Duodenal mucosa (tissue), 2 donors: ENCODE measurements around the gene ZNF148.

ENCODE experiments used
- H3K27ac ChIP-seq: one replicate; pipeline ENCODE4 v1.7.0; 2013; ENCODE audit warnings: low read depth, low read length
- H3K27me3 ChIP-seq, 2 donors: one replicate each; pipeline ENCODE4 v1.7.0; 2013; ENCODE audit warnings: low read length in 2 of 2, control low read depth in 1 of 2; ENCODE audit not compliant: insufficient read depth in 2 of 2, control insufficient read depth in 1 of 2
- H3K36me3 ChIP-seq, 2 donors: one replicate each; pipeline ENCODE4 v1.7.0; 2013; ENCODE audit warnings: low read length in 2 of 2, control low read depth in 1 of 2; ENCODE audit not compliant: insufficient read depth in 2 of 2, control insufficient read depth in 1 of 2
- H3K4me1 ChIP-seq, 2 donors: one replicate each; pipeline ENCODE4 v1.7.0; 2013; ENCODE audit warnings: low read length in 2 of 2, control low read depth in 1 of 2; ENCODE audit not compliant: insufficient read depth in 2 of 2, control insufficient read depth in 1 of 2
- H3K4me3 ChIP-seq, 2 donors: one replicate each; pipeline ENCODE4 v1.7.0; 2013; ENCODE audit warnings: low read length in 2 of 2, low read depth in 1 of 2
- H3K9ac ChIP-seq, 2 donors: one replicate each; pipeline ENCODE4 v1.7.0; 2013; ENCODE audit warnings: low read length in 2 of 2, low read depth in 1 of 2
- H3K9me3 ChIP-seq, 2 donors: one replicate each; pipeline ENCODE4 v1.7.0; 2013; ENCODE audit warnings: low read length in 2 of 2, control low read depth in 1 of 2; ENCODE audit not compliant: control insufficient read depth in 1 of 2

Gene ZNF148

DNA sequence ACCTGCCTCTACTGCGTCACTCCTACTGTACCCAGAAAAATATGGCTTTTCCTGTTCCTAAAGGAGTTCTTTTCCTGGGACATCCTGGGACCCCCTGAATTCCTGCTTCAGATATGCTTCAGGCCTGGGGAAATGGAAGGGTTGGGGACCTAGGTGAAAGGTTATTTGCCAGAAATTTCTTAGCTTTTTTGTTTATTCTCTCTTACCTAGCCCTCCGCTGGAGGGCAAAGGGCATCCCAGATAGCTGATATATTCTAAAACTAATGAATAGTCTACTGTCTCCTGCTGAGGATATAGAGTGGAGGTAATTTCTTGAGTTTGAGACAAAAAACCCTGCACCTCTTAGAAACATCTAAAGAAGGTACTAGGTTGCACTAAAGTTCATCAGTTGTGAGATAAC, 3.6 kb upstream of the ZNF148 start:
- no peak overlapping the region for H3K27ac ChIP-seq
- H3K9me3 ChIP-seq, result no peaks in the 10 kb centered on the region
- peaks cover 0 to 2% of the 10 kb centered on the region in 2 donors for H3K27me3 ChIP-seq
- H3K4me1 ChIP-seq, result peaks cover 5 to 6% of the 10 kb centered on the region in 2 donors
- H3K9ac ChIP-seq, result no peak overlapping the region
- H3K4me3 ChIP-seq, result no peak overlapping the region
- no peaks in the 10 kb centered on the region for H3K36me3 ChIP-seq

DNA sequence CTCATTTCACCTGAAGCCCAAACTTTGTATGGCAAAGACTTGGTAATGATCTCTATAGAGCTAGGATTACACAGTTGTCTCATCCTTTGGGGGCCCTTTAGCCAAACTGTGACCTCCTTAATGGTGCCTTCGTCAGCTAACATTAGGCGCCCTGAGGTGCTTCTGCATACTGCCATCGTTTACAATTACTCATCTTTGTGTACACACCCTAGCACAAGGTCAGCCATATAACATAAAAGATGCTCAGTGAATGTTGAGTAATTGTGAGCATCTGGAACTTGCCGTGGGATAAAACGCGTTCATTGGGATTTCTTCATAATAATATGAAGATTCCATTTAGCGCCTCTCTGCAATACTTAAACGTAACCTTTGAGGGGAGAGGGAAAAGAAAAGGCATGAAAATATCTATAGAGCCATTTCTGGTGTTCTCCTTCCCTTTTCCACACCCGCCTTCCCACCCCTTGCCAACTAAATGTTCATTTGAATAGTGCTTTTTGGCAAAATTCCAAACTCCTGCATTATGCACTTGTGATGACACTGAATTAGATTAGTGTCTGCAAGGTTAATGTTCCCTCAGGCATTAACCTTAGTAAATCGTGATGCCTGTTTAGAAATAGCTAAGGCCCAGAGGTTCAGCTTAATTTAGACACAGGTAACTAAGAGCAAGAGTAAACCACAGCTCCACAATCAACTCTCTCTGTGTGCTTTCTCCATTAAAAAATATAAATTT, 990 bp upstream of the ZNF148 start:
- Histone ChIP-seq H3K4me1 (peaks cover 10 to 11% of the 10 kb centered on the region in 2 donors), H3K27me3 (no peaks in the 10 kb centered on the region), H3K9ac (peak overlapping the region; percentile 83 to 88), H3K27ac (no peak overlapping the region), H3K9me3 (no peaks in the 10 kb centered on the region), H3K4me3 (peak overlapping the region; percentile 79 to 97), H3K36me3 (no peaks in the 10 kb centered on the region)

DNA sequence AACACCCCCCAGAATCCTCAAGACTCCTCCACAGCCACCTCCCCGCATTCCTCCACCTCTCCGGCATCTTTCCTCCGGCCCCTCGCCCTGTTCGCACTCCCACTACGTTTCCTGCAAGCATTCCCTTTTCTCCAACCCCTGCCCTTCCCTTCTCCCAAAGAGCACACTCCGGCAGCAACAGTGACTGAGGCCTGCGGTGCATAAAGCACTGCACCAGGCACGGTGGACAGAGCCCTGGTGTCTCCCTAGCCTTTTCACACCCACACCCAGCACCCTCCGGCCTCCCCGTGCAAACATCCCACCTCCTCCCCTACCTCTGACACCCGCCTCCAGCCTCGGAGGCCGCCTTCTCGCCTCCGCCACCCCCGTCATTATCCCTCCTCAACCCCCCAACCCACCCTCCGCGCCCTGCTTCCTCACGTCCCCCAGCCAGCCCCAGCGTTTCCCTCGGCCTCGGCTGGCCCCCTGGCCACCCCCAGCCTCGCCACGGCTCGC, 577 bp downstream of the ZNF148 start:
- Histone ChIP-seq H3K27me3 (no peaks in the 10 kb centered on the region), H3K9ac (peak overlapping the region; percentile 83 to 90), H3K36me3 (no peaks in the 10 kb centered on the region), H3K9me3 (no peaks in the 10 kb centered on the region), H3K4me1 (peaks cover 10 to 11% of the 10 kb centered on the region in 2 donors), H3K4me3 (peak overlapping the region; percentile 79 to 97), H3K27ac (no peak overlapping the region)

- Histone ChIP-seq H3K36me3 (no peaks in the 10 kb centered on the region), H3K4me1 (peaks cover 0 to 19% of the 10 kb centered on the region in 2 donors), H3K27ac (no peak overlapping the region), H3K27me3 (no peaks in the 10 kb centered on the region), H3K9me3 (no peaks in the 10 kb centered on the region), H3K4me3 (no peak overlapping the region), H3K9ac (no peak overlapping the region)
Measured at GRCh38 chr3:125367403-125368230, 7.5 kb downstream of the ZNF148 start.

- Histone ChIP-seq H3K9ac (no peak overlapping the region), H3K9me3 (no peaks in the 10 kb centered on the region), H3K36me3 (no peaks in the 10 kb centered on the region), H3K27me3 (no peaks in the 10 kb centered on the region), H3K4me1 (peaks cover 0 to 19% of the 10 kb centered on the region in 2 donors), H3K4me3 (no peak overlapping the region), H3K27ac (no peak overlapping the region)
Measured at GRCh38 chr3:125366132-125366531, 9.0 kb downstream of the ZNF148 start.

GRCh38 chr3:125359700-125360099, 15.4 kb downstream of the ZNF148 start:
- peaks cover 5% of the 10 kb centered on the region in 2 donors for H3K4me1 ChIP-seq
- no peak overlapping the region for H3K9ac ChIP-seq
- H3K36me3 ChIP-seq, result no peaks in the 10 kb centered on the region
- H3K27ac ChIP-seq, result no peak overlapping the region
- H3K9me3 ChIP-seq, result no peaks in the 10 kb centered on the region
- H3K27me3 ChIP-seq, result no peaks in the 10 kb centered on the region
- no peak overlapping the region for H3K4me3 ChIP-seq

DNA sequence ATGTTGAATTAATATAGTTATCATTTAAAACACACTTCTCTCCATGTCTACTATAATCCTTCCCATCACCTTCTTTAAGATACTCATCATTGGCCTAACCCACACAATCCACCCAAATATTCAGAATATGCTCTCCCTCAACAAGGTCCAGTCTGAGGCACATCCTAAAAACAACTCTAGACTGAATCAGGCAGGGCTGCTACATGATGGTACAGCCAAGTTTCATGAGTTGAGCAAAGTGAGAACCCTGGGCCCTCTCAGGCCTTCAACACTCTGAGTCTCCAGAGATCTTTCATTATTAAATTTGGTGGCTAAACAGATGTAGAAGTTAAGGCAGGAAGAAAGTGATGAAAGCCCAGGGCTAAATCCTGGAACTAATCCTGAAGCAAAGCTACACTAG, 16.2 kb downstream of the ZNF148 start:
- Histone ChIP-seq H3K4me3 (no peak overlapping the region), H3K9ac (no peak overlapping the region), H3K27ac (no peak overlapping the region), H3K27me3 (no peaks in the 10 kb centered on the region), H3K36me3 (no peaks in the 10 kb centered on the region), H3K9me3 (no peaks in the 10 kb centered on the region), H3K4me1 (peaks cover 5% of the 10 kb centered on the region in 2 donors)

DNA sequence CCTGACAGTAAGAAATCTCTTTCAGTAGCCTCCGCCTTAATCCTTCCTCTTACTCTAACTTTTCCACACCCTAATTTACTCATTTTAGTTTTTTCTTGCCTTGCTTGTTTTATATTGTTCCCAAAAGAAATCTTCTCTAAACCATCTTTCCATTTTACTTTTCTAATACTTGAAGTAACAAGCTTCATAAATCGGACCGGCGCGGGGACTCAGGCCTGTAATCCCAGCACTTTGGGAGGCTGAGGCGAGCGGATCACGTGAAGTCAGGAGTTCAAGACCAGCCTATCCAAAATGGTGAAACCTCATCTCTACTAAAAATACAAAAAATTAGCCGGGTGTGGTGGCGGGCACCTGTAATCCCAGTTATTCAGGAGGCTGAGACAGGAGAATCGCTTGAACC, 17.3 kb downstream of the ZNF148 start:
- no peaks in the 10 kb centered on the region for H3K27me3 ChIP-seq
- H3K9me3 ChIP-seq, result no peaks in the 10 kb centered on the region
- H3K36me3 ChIP-seq, result no peaks in the 10 kb centered on the region
- H3K27ac ChIP-seq, result no peak overlapping the region
- peaks cover 5% of the 10 kb centered on the region in 2 donors for H3K4me1 ChIP-seq
- peak overlapping the region in 1 of 2 donors; percentile 57 for H3K9ac ChIP-seq
- peak overlapping the region; percentile 62 to 78 for H3K4me3 ChIP-seq

DNA sequence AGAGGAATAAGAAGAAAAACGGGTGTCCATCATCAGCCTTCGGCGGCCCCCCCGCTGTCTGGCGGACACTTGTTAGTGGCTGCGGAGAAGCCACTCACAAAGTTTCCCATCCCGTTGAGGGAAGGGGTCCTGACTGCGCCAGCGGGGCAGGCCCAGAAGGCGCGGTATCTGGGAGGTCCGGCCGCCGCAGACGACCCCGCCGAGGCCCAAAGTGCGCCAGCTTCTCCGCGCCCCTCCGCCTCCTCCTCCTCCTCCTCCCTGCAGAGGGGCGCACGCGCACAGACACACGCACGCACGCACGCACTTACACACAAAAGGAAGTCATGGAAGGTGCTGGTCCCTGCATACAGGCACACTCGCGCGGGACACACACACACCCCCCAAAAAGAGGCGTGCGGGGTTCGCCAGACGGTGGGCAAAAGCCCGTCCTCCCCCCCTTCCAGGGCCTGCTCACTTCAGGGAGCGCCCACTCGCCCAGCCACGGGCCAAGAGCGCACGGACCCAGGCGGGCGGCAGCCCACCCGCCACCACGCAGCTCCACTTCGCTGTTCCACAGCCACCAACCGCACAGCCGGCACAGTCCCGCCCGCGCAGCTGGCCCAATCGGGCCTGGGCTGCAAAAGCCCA, 18.0 kb downstream of the ZNF148 start:
- Histone ChIP-seq H3K4me3 (peak overlapping the region; percentile 62 to 78), H3K9ac (peak overlapping the region; percentile 34 to 57), H3K27me3 (no peaks in the 10 kb centered on the region)

More for the DNA sequence above, 18.0 kb downstream of the ZNF148 start:
- Histone ChIP-seq H3K27ac (no peak overlapping the region), H3K4me1 (peaks cover 5% of the 10 kb centered on the region in 2 donors), H3K9me3 (no peaks in the 10 kb centered on the region), H3K36me3 (no peaks in the 10 kb centered on the region)
